BLaER1 treated with 17β-estradiol and CSF1 and Interleukin-3, amounts not matched to agents 10 nM and 100 nM (cell line): ENCODE data around the gene SLC5A9.

Experiments used
- H3K27ac ChIP-seq, 11 experiments: shearing (Covaris generic); formaldehyde crosslinking; 2 replicates each; pipeline ENCODE4 v1.8.1; 2022
- H3K27me3 ChIP-seq, 11 experiments: shearing (Covaris generic); formaldehyde crosslinking; 2 replicates each; pipeline ENCODE4 v1.8.1; 2022
- H3K36me3 ChIP-seq, 11 experiments: shearing (Covaris generic); formaldehyde crosslinking; 2 replicates each; pipeline ENCODE4 v1.8.1; 2022
- H3K4me1 ChIP-seq, 10 experiments: shearing (Covaris generic); formaldehyde crosslinking; 2 replicates each; pipeline ENCODE4 v1.8.1; 2022
- H3K4me2 ChIP-seq, 11 experiments: shearing (Covaris generic); formaldehyde crosslinking; 2 replicates each; pipeline ENCODE4 v1.8.1; 2022
- H3K4me3 ChIP-seq, 10 experiments: shearing (Covaris generic); formaldehyde crosslinking; 2 replicates each; pipeline ENCODE4 v1.8.1; 2022
- H3K9ac ChIP-seq, 11 experiments: shearing (Covaris generic); formaldehyde crosslinking; 2 replicates each; pipeline ENCODE4 v1.8.1; 2022
- H3K9me3 ChIP-seq, 11 experiments: shearing (Covaris generic); formaldehyde crosslinking; replicated peaks in 1 of 11; 2 replicates each; pipeline ENCODE4 v1.8.1; 2022
- H4K20me1 ChIP-seq, 11 experiments: shearing (Covaris generic); formaldehyde crosslinking; 2 replicates each; pipeline ENCODE4 v1.8.1; 2022
- Cebpa-rat ChIP-seq, 11 experiments: shearing (Covaris generic); IDR thresholded peaks; 2 replicates each; pipeline ENCODE4 v1.8.1; 2022

The SLC5A9 gene

GRCh38 chr1:48217856-48218255, 4.7 kb upstream of the SLC5A9 start:
- Histone ChIP-seq H3K4me2 (no peak overlapping the region), H3K27me3 (no peaks in the 10 kb centered on the region), H3K27ac (no peak overlapping the region), H4K20me1 (0 out of 22 replicates have a peak, but pooled peaks cover 0 to 4% (median 0%) of the 10 kb centered on the region in 11 experiments), H3K9me3 (no peaks in the 10 kb centered on the region; a peak in 1 of 22 replicates), H3K9ac (no peak overlapping the region), H3K4me3 (no peak overlapping the region), H3K4me1 (no peaks in the 10 kb centered on the region), H3K36me3 (no peaks in the 10 kb centered on the region)
- TF ChIP-seq Cebpa-rat (IDR thresholded peaks at IDR 0.05): no peak

GRCh38 chr1:48219803-48220202, 2.7 kb upstream of the SLC5A9 start:
- H3K9me3 ChIP-seq: no peaks in the 10 kb centered on the region; a peak in 1 of 22 replicates
- H3K4me1 ChIP-seq: peaks cover 0 to 5% (median 0%) of the 10 kb centered on the region in 10 experiments; a peak in 1 of 20 replicates

GRCh38 chr1:48221122-48221521, 1.4 kb upstream of the SLC5A9 start:
- Histone ChIP-seq H3K27ac (no peak overlapping the region), H3K9me3 (no peaks in the 10 kb centered on the region; a peak in 1 of 22 replicates), H3K9ac (no peak overlapping the region), H3K4me1 (peaks cover 0 to 5% (median 0%) of the 10 kb centered on the region in 10 experiments; a peak in 1 of 20 replicates), H3K4me3 (no peak overlapping the region), H3K27me3 (no peaks in the 10 kb centered on the region), H4K20me1 (no peaks in the 10 kb centered on the region), H3K36me3 (no peaks in the 10 kb centered on the region), H3K4me2 (no peak overlapping the region)
- no peak for TF ChIP-seq Cebpa-rat (IDR thresholded peaks at IDR 0.05)

More at GRCh38 chr1:48219803-48220202, 2.7 kb upstream of the SLC5A9 start:
- Histone ChIP-seq H3K4me3 (no peak overlapping the region), H3K4me2 (no peak overlapping the region), H3K9ac (no peak overlapping the region), H4K20me1 (0 out of 22 replicates have a peak, but pooled peaks cover 0 to 4% (median 0%) of the 10 kb centered on the region in 11 experiments), H3K27ac (no peak overlapping the region), H3K36me3 (no peaks in the 10 kb centered on the region), H3K27me3 (no peaks in the 10 kb centered on the region)
- no peak for TF ChIP-seq Cebpa-rat (IDR thresholded peaks at IDR 0.05)

- no peak overlapping the region for H3K9ac ChIP-seq
- H3K36me3 ChIP-seq: no peaks in the 10 kb centered on the region
- H3K9me3 ChIP-seq: no peaks in the 10 kb centered on the region; a peak in 1 of 22 replicates
- no peaks in the 10 kb centered on the region for H4K20me1 ChIP-seq
- no peaks in the 10 kb centered on the region for H3K27me3 ChIP-seq
- TF ChIP-seq Cebpa-rat (IDR thresholded peaks at IDR 0.05): no peak
- H3K4me3 ChIP-seq: no peak overlapping the region
- no peak overlapping the region for H3K27ac ChIP-seq
- no peak overlapping the region for H3K4me2 ChIP-seq
- peaks cover 0 to 5% (median 0%) of the 10 kb centered on the region in 10 experiments; a peak in 3 of 20 replicates for H3K4me1 ChIP-seq
Measured at GRCh38 chr1:48221657-48222056, 859 bp upstream of the SLC5A9 start.

- no peak overlapping the region for H3K27ac ChIP-seq
- H3K27me3 ChIP-seq: no peaks in the 10 kb centered on the region
- no peaks in the 10 kb centered on the region for H3K36me3 ChIP-seq
- H3K4me3 ChIP-seq: no peak overlapping the region
- no peak overlapping the region for H3K4me2 ChIP-seq
- no peaks in the 10 kb centered on the region for H4K20me1 ChIP-seq
- H3K4me1 ChIP-seq: peaks cover 12 to 22% (median 15%) of the 10 kb centered on the region in 10 experiments
- no peak overlapping the region for H3K9ac ChIP-seq
- TF ChIP-seq Cebpa-rat (IDR thresholded peaks at IDR 0.05): no peak
- no peaks in the 10 kb centered on the region; a peak in 1 of 22 replicates for H3K9me3 ChIP-seq
Measured at GRCh38 chr1:48223366-48224240, 1.1 kb downstream of the SLC5A9 start.

- peaks cover 12 to 23% (median 16%) of the 10 kb centered on the region in 10 experiments for H3K4me1 ChIP-seq
- no peaks in the 10 kb centered on the region; a peak in 1 of 22 replicates for H3K9me3 ChIP-seq
- no peak overlapping the region for H3K4me2 ChIP-seq
- H3K27me3 ChIP-seq: no peaks in the 10 kb centered on the region
- H3K4me3 ChIP-seq: no peak overlapping the region
- no peak overlapping the region for H3K27ac ChIP-seq
- H4K20me1 ChIP-seq: no peaks in the 10 kb centered on the region
- no peak for TF ChIP-seq Cebpa-rat (IDR thresholded peaks at IDR 0.05)
- H3K36me3 ChIP-seq: no peaks in the 10 kb centered on the region
- no peak overlapping the region for H3K9ac ChIP-seq
Measured at GRCh38 chr1:48224791-48225190, 2.3 kb downstream of the SLC5A9 start.

GRCh38 chr1:48225579-48225978, 3.1 kb downstream of the SLC5A9 start:
- peaks cover 12 to 24% (median 16%) of the 10 kb centered on the region in 10 experiments for H3K4me1 ChIP-seq
- no peak overlapping the region for H3K9ac ChIP-seq
- no peak overlapping the region for H3K4me3 ChIP-seq
- TF ChIP-seq Cebpa-rat (IDR thresholded peaks at IDR 0.05): no peak
- H4K20me1 ChIP-seq: no peaks in the 10 kb centered on the region
- H3K9me3 ChIP-seq: no peaks in the 10 kb centered on the region
- H3K4me2 ChIP-seq: no peak overlapping the region
- no peak overlapping the region for H3K27ac ChIP-seq
- no peaks in the 10 kb centered on the region for H3K36me3 ChIP-seq
- no peaks in the 10 kb centered on the region for H3K27me3 ChIP-seq

GRCh38 chr1:48227165-48228013, 4.9 kb downstream of the SLC5A9 start:
- H3K4me2 ChIP-seq: peak overlapping the region; percentile 6 to 60 (median 46); a peak in 21 of 22 replicates

GRCh38 chr1:48228156-48228555, 5.6 kb downstream of the SLC5A9 start:
- peak overlapping the region in 9 of 11 experiments; percentile 4 to 60 (median 38); a peak in 8 of 22 replicates for H3K27ac ChIP-seq
- peaks cover 12 to 24% (median 16%) of the 10 kb centered on the region in 10 experiments for H3K4me1 ChIP-seq
- H3K36me3 ChIP-seq: no peaks in the 10 kb centered on the region
- TF ChIP-seq Cebpa-rat (IDR thresholded peaks at IDR 0.05): no peak
- no peak overlapping the region for H3K4me3 ChIP-seq
- no peaks in the 10 kb centered on the region for H4K20me1 ChIP-seq
- H3K9me3 ChIP-seq: no peaks in the 10 kb centered on the region
- H3K27me3 ChIP-seq: no peaks in the 10 kb centered on the region
- peak overlapping the region; percentile 6 to 60 (median 46); a peak in 20 of 22 replicates for H3K4me2 ChIP-seq
- H3K9ac ChIP-seq: no peak overlapping the region

More at GRCh38 chr1:48227165-48228013, 4.9 kb downstream of the SLC5A9 start:
- Histone ChIP-seq H3K4me3 (no peak overlapping the region), H3K36me3 (no peaks in the 10 kb centered on the region), H3K27ac (peak overlapping the region in 9 of 11 experiments; percentile 4 to 60 (median 38); a peak in 11 of 22 replicates), H4K20me1 (no peaks in the 10 kb centered on the region), H3K9ac (peak overlapping the region in 1 of 11 experiments; percentile 23; a peak in 1 of 22 replicates), H3K4me1 (peaks cover 12 to 24% (median 16%) of the 10 kb centered on the region in 10 experiments), H3K9me3 (no peaks in the 10 kb centered on the region), H3K27me3 (no peaks in the 10 kb centered on the region)
- TF ChIP-seq Cebpa-rat (IDR thresholded peaks at IDR 0.05): no peak
